Measurements from ENCODE around the gene TBCD.

The TBCD gene

DNA sequence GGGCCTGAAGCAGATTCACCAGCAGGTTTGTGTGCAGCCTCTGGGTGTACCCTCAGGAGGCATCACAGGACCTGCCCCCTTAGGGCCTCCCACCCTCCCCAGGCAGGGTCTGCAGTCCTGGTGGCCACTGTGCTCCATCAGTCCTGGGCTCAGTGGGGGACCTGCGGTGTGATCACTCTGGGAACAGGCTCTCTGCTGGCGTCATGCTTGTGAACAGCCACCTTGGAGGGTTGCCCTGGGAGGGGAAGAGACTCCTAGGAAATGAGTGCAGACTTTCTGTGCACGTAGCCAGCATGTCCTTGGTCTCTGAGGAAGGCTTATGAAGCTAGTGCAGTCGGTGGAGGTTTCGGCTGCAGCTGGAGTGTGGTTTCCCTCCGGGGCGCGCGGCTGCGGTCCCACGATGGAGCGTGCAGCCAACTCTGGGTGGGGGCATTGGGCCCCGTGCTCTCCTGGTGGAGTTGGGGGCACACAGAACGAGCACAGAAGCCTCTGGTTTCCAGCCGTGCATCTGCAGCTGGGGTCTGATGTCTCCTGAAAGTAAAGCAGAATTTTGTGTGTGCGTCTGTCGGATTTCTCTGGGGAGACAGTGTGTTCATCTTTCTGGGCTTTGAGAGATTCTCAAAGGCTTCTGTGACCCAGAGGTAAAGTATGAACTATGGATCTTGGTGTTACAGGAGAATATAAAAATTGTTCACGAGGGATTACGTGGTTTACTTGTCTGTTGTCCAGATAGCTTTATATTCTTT is 156.1 kb downstream of the TBCD start:
- DNase-seq (ENCODE audit: low spot score): no peak

DNA sequence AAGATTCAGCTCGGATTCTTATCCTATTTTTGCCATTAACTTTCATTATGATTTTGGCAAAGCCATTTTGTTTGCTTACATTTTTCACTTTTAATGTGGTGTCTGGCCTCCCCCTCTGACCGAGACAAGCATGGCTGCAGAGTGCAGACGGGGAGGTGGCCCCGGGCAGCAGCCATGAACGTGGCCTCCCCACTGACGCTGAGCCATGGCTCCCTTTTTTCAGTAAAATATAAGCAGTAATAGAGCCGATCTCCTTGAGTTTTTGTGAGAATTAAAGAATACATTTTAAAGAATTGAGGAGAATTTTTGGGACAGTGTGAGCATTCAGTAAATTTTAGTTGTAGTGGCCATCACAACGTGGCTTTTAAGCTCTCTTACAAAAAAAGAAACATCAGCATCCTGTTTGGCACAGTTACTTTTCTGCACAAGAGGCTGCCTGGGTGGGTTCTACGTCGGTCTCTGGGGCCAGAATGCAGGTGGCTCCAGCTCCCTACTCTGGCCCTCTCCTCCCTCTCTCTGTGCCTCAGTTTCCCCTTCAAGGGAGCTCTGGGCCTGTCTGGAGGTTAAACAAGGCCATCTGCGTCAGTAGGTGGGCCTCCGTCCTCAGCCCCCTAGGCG is 156.8 kb downstream of the TBCD start:
- DNase-seq (ENCODE audit: low spot score): no peak

DNA sequence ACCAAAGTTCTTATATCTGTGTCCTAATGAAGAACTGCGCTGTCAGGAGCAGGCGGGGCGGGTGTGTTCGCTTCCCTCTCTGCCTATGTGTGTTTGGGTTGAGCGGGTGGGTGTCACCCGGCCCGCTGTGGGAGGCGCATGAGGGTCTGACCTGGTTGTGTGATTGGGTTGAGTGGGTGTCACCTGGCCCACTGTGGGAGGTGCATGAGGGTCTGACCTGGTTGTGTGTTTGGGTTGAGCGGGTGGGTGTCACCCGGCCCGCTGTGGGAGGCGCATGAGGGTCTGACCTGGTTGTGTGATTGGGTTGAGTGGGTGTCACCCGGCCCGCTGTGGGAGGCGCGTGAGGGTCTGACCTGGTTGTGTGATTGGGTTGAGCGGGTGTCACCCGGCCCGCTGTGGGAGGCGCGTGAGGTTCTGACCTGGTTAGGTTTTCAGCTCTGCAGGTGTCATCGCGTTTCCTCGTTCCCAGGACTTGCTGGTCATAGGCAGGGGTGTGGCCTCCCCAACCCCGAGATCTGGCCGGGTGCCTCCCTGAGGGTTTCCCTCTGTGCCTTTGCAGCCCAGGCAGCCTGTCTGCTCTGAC is 157.5 kb downstream of the TBCD start:
- DNase-seq (ENCODE audit: low spot score): no peak

DNA sequence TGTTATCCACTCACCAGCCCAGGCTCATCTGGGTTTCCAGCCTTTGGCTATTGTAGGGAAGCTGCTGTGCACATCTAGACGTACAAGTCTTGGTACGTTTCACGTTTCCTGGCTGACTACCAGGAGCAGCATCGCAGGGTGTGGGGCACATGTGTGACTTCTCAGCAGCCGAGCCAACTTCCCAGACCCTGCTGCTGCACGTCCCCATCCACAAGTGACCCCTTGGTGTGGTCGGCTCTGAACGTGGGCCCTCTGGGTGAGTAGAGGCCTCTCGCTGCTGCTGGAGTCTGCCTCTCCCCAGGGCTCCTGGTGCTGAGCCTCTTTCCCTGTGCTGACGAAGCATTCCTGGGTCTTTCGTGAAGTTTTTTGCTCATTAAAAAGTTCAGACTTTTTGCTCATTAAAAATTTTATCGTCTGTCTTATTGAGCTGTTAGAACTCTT is 158.2 kb downstream of the TBCD start:
- DNase-seq (ENCODE audit: low spot score): no peak

DNA sequence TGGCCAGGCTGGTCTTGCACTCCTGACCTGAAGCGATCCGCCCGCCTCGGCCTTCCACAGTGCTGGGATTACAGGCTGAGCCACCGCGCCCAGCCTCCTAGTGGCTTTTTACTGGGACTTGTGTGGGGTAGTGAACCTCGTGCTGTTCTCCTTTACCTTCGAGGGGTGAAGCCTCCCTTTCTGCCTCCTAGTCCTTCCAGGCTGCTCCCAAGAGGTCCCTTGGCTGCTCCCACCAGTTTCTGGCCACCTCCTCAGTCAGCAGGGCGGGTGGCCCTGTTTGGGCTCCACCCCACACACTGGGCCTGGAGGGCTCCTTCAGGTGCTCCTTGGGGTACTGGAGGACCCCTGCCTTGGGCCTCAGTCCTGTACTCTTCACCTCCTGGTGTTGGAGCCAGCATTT is 158.9 kb downstream of the TBCD start:
- no peak for DNase-seq (ENCODE audit: low spot score)

DNA sequence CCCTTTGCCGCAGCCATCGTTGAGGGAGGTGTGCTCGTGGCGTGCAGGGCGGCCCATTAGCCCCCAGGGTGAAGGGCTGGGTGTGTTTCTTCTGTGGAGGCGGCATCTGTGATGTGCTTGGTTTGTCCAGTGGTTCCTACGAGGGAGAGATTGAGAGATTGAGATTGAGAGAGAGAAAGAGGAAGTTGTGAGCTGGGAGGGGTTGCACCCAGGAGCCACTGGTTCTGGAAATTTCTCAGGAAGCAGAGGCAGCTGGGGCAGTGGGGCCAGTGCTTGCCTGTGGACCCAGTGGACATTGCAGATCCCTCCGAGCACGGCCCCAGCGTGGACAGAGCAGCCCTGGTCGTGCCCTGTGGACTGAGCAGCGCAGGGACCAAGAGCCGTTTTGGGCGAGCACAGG is 160.0 kb downstream of the TBCD start:
- no peak for DNase-seq (ENCODE audit: low spot score)

DNA sequence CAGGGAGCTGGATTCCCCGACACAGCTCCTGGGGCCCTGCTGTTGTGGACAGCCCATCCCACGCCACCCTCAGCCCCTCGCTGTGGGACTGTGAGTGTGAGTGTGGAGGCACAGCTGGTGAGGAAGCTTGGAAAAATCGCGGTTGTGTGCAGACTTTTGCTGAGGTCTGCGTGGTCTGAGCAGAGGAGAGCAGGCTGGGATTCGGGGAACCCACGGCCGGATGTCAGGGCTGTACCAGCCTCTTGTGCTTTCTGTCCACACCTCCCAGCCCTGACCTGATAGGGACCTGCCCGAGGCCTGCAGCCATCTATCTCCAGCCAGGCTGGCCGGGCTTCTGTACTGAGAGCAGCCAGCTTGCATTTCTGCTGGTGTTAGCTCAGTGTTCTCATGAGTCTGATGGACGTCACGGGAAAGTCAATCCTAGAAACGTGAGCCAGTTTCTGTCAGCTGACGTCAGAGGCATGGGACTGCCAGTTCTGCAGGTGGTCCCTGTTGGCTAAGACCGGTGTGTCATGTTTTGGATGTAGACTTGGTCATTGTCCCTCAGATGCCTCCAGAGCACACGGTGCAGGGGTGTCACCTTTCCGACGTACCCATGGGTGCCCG is 160.7 kb downstream of the TBCD start:
- DNase-seq (ENCODE audit: low spot score): no peak

DNA sequence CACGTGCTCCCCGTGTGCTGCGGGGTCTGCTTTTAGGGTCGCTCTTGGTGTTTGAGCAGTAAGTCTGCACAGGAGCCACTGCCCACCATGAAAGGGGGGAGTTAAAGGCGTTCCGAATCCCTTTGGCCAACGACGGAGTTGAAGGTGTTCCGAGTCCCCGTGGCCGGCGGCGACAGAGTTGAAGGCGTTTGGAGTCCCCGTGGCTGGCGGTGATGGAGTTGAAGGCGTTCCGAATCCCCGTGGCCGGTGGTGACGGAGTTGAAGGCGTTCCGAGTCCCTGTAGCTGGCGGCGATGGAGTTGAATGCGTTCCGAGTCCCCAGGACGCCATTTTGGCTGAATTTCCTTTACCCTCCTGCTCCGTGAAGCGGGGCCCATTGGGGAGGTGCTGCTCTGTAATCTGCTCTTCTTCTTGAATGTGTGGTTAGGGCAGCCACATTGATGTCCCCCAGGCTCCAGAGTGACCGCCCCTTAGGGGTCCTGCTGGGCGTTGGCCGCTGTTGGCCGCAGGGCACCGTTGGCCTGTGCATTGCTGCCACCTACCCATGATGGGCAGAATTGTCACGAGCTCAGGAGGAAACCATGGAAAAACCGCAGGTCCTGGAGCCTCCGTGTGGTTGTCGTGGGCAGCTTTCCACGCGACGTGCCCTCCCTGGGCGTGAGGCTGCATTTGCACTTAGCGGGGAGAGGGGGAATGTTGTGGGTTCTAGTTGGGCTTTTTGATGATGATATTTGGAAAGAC is 161.6 kb downstream of the TBCD start:
- no peak for DNase-seq (ENCODE audit: low spot score)

DNA sequence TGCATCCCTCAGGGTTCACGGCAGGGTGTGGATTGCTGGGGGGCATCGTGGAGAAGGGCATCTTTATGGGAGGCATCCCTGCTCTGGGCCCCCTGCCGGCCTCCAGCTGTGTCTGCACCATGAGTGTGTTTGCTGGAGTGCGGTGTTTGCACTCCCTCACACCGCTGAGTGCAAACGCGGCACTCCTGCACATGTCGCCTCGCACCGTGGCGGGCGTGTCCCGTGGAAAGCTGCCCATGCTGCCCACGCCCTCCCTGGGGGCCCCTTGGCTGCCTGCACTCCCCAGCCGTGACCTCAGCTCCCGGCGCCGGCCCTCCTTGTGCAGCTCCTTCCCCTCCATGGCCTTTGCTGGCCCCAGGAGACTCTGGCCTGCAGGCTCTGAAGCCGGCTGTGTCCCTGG is 162.5 kb downstream of the TBCD start:
- DNase-seq (ENCODE audit: low spot score): no peak

DNA sequence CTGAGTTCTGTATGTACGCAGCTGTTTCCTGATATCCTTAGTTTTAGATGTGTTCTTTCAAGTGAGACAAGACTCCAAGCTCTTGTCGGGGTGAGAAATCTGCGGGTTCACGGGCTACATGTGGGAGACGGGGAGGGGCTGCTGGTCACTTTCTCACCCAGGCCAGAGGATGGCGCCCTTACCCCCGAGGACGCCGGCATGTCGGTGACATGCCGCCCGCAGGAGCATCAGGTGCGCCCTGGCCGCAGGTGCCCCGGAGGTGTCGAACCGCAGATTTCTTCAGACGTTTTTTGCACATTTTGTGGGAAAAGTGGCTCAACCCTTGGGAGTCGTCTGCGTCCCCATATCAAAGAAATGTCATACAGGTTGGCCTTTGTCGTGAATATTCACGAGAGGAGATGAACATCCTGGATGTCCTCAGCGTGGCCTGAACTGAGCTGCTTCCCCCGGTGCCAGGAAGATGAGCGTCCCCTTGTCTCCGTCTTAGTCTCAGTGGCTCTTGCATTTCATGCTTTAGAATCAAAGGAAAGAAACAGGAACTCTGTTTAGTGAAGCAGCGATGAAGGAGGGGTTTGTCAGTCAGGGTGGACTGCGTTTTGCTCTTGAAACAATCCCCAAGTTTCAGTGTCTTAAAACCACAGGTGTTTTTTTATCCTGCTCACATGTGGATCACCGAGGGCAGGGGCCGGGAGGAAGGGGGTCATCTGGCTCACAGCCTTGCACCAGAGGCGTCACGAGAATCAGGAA is 163.3 kb downstream of the TBCD start:
- DNase-seq (ENCODE audit: low spot score): no peak

DNA sequence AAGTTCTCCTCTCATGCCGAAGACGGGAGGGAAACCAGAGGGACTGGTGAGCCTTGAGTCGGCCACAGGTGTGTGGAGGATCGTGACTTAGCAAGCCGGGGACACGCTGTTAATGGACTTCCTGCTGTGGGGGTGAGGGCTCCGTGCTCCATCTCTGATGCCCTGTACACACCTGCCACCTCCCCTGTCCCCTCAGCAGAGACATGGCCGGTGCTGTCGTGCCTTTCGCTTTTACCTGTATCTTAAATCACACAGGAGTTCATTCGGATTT is 163.8 kb downstream of the TBCD start:
- no peak for DNase-seq (ENCODE audit: low spot score)

DNA sequence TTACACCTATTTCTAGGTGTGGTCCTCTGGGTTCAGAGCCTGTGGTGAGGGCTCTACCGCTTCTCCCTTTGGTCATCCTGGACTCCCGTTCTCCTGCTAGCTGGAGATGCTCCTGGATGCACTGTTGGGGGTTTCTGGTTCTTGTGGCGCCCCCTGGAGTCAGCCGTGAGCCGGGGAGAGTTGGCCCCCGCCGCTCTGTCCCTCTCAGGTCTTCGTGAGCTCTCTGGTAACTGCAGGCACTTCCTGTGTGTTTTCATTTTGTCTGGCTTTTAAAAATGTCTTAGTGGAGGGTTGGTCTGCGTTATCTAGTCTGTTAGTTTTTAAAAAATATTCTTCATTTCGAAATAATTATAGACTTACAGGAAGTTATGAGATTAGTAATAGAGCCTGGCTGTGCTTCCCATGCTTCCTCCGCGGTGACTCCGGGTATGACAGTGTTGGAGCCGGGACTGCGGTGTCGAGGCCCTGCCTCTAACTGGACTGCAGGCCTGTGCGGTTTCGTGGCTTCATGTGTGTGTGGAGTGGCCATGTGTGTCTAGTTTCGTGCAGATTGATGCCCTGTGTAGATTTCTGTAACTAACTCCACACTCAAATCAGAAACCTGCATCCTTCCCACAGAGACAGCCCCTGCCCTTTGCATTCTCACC is 166.0 kb downstream of the TBCD start:
- DNase-seq (ENCODE audit: low spot score): no peak

DNA sequence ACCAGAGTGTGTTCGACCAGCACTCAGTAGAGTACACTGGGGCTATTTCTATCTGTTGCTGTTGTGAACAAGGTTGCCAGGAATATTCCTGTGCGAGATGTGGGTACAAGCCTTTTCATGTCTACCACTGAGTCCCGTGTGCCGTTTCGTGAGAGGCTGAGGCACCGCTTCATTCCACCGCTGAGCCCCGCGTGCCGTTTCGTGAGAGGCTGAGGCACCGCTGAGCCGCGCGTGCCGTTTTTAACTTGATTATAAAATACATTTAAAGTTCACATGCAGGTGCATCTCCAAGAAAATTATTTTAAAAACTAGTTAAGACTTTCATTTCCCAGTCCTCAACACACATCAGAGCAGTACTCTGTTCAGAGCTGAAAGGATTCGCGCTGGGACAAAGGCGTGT is 166.6 kb downstream of the TBCD start:
- DNase-seq (ENCODE audit: low spot score): no peak

DNA sequence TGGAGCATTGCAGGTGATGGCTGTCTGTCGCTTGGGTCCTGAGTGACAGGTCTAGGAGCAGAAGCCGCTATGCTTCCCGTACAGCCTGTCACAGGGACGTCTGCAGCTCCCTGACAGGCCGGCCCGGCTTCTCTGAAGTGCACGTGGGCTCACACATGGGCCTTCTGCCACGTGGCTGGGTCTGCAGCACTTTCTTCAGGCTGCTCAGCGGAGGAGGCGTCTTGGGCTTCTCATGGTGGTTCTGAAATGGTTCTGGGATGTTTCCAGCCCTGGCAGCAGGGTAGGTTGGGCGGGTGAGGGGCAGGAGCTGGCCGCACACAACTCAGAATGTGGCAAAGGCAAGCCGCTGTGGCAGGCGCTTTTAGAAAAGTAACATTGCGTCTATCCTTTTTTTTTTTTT is 168.3 kb downstream of the TBCD start:
- no peak for DNase-seq (ENCODE audit: low spot score)

DNA sequence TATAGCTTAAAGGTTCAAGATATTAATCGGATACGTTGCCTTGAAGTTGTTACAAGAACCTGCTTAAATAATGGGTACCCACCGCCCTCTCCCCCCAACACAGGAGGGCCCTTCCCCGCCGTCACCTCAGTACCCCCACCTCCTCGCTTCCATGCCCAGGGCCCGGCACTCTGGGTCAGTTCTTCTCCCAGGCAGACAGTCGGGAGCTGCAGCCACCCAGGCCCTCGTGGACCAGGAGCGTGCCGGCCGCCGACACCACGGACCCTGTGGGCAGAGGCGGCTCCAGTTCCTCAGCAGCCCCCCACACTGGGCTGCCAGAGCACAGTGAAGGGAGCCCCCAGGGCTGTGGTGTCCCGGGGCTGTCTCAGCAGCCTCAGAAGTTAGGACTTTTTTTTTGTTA is 168.8 kb downstream of the TBCD start:
- DNase-seq (ENCODE audit: low spot score): no peak

DNA sequence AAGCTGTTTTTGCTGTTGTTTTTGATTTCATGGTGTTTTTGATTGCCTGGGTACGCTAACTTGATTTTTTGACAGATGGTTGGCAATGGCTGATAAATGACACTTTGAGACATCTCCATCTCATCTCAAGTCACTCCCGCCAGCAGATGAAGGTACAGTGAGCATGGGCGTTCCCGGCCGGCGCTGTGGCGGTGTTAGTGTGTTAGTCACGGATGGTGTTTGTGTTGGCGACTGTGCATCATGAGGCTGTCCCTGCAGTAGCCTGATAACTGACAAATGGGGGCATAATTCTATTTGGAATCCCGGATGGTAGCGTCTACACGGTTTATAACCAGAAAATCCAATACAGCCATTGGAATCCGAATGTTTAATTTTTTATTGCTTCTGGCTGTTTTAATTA is 169.6 kb downstream of the TBCD start:
- no peak for DNase-seq (ENCODE audit: low spot score)

DNA sequence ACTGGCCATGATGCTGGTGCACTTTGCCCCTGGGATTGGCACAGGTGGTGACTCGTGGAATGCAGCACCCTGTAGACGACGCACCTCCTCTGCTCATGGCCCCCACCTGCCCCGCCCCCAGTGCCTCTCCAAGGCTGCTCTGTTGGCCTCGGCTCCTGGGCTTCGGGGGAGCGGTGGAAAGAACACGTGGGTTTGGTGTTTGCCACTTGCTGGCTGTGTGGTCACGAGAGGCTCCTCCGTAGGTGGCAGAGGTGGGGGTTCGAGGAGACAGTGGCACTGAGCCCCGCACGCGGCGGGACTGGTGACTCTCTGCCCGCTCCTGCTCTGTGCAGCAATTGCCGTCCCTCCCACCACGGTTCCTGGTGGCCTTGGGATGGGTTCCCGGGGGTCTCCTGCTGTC is 170.8 kb downstream of the TBCD start:
- DNase-seq (ENCODE audit: low spot score): no peak

DNA sequence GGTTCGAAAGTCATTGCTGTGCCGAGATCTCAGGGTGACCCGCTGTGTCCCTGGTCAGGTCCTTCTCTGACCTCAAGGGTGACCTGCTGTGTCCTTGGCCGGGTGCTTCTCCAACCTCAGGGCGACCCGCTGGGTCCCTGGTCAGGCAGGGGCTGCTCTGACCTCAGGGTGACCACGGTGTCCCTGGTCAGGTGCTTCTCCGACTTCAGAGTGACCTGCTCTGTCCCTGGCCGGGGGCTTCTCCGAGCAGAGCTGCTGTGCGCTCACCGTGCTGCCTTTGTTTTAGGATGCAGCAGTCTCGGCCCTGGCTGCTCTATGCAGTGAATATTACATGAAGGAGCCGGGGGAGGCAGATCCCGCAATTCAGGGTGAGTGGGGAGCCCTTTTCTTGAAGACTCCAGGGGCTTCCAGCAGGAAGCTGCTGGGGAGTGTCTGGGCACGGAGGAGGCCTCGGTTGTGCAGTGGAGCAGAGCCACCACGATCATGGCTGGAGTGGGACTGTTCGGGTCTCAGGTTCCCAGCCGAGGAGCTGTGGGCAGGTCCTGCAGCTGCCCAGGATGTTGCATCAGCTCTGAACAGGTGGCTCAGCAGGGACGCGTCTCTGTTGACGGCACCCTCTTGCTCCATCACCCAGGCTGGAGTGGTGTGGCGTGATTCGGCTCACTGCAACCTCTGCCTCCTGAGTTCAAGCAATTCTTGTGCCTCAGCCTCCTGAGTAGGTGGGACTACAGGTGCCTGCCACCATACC is 171.7 kb downstream of the TBCD start:
- DNase-seq (ENCODE audit: low spot score): no peak

DNA sequence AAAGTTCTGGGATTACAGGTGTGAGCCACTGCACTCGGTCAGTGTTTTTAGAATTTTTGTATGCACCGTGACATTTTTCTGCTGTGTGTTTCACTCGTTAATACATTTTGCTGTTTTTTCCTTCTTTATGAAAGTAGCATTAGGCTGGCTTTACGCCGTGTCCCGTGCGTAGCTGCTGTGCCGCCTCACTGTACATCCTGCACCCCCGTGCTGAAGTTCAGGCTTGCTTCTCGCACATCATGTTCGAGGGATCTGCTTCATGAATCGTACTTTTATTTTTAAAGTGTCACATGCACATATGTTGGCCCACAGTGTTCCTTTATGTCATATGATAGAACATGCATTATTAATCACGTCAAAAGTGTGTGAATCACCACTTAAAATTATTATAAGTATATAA is 172.3 kb downstream of the TBCD start:
- DNase-seq (ENCODE audit: low spot score): no peak

DNA sequence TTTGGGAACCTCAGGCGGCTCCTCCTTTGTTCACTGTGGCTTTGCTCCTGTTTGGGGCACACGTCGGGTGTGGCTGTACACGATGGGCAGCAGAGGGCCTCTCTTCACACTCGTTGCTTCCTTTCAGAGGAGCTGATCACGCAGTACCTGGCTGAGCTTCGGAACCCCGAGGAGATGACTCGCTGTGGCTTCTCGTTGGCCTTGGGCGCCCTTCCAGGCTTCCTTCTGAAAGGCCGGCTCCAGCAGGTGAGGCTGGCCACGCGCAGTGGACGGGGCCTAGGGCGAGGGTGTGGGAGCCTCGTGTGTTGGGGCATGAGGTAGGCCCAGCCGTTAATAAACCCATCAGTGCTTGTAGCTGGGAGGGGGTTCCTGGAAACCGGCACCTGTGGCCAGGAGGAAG is 172.9 kb downstream of the TBCD start:
- no peak for DNase-seq (ENCODE audit: low spot score)

DNA sequence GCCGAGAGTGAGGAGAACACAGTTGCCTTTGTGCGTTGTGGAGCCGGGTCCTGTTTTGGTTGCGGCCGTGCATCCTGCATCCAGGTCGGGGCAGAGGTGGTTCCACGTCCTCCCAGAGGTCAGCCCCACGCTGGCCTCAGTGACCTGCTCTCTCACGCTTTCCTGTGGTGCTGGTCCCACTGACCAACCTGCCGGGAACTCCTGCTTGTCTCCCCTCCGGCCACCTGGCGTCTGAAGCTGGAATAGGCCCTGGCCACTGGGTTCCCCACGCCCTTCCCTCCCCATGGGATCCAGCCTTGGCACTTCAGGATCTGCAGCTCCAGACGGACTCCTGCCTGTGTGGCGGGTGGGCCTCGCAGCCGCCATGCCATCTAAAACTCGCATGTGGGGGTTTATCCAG is 173.5 kb downstream of the TBCD start:
- DNase-seq (ENCODE audit: low spot score): no peak

All from COLO829 (cell line).